NCI-H1105 treated with DMSO at 0.1 percent for 48 hours (cell line): ENCODE data around the gene CAMKMT.

ENCODE experiments used
- DNase-seq: peaks from one replicate; lab custom pipeline; 2025; lab: John Stamatoyannopoulos, UW

The CAMKMT gene

GRCh38 chr2:44801841-44802776 is 440.4 kb downstream of the CAMKMT start:
- no peak for DNase-seq

- DNase-seq: no peak
Measured at GRCh38 chr2:44802777-44803424, 441.2 kb downstream of the CAMKMT start.

DNA sequence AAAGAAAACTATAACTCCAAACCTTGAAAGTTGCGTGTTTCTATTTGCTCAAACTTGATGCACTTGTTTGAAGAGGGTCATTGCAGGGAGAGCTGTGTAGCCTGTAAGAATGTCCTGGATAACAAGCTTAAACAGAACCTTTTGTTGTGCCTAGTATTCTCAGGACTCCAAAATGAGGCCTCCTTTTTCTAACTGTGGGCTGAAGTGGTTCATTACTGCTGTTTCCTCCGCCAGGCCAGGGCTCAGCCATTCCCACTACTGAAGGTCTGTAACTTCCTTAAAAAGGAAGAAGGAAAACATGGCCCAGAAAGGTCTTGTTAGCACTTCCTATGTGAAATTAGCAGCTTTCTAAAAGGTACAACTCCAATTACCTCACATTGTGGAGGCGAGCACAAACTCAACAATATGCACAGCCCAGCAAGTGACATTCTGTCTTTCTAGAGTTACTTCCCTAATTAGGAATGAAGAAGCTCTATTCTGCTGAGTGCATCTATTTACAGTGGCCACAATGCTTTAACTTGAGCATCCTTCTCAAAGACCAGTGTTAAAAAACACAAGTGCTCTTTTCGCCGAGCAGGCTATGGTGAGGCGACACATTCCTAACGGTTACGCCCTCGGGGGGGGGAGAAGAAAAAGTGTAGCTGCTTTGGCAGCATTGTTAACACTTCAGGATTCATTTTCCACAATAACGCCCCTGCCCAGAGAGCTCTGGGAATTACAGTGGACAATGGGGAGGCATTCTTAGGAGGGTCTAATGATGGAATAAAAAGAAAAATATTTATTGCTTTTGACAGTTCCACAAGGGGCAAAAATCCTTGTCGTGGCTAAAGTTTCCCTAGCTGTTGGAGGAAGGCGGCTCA is 442.9 kb downstream of the CAMKMT start:
- no peak for DNase-seq

DNA sequence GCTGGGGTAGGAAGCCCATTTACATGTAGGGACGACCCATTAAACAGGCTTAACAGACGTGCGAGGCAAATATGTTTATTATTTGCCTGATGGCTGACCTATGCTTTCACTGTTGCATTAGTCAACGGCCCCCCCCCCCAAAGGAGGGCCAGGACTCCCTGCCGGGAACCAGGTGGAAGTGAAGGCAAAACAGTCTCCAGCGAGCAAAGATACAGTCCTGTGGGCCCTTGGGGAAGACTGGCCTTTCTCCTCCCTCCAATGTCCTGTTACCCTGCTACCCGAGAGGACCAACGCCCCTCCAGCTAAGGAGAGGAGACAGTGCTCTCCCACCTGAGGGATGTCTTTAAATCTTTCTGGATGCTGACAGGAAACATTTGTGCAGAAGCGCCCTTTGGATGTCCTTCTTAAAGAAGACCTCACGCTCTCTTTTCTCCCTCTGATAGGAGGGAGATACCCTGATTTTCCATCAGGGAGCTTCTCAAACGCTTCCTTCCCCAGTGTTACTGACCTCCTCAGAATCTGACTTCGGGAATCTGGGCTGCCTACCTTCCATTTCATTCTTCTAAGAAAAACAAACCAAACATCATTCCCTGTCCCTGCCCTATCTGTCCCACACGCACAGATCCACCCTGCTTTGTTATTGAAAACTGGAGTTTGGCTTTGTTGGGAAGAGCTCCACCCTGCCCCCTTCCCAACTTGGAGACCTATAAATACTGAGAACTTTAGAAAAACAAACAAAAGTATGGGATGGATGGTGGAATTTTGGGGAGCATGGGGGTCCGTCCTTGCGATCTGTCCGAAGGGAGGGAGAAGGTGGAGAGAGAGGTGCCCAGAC is 443.9 kb downstream of the CAMKMT start:
- DNase-seq: no peak

DNA sequence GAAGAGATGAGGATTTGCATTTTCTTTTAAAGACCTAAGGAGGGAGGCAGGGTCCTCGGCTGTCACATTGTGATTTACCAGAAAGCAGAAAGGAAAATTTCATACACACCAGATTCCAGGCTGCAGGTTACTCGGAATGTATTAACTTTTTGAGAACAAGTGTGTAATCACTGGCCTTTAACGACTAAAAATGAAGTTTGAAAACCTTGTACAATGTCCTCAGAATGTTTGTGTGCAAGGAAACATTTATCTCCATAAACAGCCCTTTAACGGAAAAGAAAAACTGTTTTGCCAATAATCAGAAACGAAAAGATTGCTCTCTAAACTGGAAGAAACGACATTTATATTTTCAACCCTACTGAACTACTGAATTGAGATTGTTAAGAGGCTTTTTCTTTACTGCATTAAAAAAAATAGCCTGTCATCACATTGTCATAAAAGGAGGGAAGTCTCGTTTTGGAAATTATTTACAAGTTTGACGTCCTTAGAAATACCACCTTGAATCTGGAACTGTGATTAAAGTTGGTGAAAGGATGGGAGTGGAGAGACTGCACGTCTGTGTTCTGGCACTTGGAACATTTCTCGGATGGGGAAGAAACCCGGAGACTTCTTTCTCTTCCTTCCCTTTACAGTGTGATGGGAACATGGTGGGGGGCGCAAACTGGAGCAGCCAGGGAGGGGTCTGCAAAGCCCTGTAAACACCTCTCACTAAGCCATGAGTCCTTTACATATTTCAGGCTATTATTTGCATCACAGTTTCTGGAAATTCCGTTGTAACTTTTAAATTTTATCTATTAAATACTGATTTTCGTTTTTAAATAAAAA is 445.7 kb downstream of the CAMKMT start:
- no peak for DNase-seq

DNA sequence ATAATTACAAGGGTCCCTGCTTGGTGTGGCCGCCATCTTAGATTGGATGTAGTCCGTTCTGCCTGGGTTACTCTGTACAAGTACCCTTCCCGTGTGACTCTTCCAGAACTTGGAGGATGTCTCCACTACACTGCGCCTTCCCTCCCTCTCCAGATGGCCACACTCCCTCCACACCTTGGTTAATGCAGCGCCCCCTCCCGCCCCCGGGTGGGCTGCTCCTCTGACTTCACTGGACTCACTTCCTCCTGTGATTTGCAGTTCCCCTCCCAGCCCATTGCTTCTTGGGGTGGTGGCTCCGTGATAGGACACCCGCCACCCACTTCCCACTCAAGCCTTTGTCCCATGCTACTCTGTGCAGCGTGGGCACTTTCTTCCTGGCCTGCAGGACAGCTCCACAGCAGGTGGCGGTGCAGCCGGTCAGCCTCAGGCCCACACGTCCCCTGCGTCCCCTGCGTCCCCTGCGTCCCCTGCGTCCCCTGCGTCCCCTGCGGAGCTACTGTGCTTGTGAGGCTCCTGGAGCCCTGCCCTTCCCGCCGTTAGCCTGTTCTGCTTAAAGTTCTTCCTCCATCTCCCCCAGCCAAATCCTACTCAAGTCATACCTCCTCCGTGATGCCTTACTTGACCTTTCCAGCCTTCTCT is 449.3 kb downstream of the CAMKMT start:
- DNase-seq: no peak

GRCh38 chr2:44813165-44813564 is 451.4 kb downstream of the CAMKMT start:
- no peak for DNase-seq

GRCh38 chr2:44813658-44814057 is 451.9 kb downstream of the CAMKMT start:
- no peak for DNase-seq

DNA sequence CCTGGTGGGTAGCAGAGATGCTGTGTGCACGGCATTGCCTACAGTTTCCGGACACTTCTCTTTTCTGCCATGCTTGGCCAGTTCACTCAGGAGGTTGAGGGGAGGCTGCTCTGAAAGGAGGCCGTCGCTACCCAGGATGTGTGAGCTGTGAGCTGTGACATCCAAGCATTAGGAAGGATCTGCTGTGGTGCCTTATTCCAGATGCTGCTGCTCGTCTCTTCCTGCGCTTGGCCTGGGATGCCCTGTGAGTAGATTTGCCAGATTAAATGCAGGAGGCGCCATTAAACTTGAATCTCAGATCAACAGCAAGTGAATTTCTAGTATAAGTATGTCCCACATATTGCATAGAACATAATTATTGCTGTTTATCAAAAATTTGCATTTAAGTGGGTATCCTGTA is 455.5 kb downstream of the CAMKMT start:
- DNase-seq: no peak

GRCh38 chr2:44817673-44818335 is 456.1 kb downstream of the CAMKMT start:
- DNase-seq: peak; percentile 15

- DNase-seq: no peak
Measured at GRCh38 chr2:44819061-44819460, 457.3 kb downstream of the CAMKMT start.

GRCh38 chr2:44821500-44821899 is 459.8 kb downstream of the CAMKMT start:
- no peak for DNase-seq

DNA sequence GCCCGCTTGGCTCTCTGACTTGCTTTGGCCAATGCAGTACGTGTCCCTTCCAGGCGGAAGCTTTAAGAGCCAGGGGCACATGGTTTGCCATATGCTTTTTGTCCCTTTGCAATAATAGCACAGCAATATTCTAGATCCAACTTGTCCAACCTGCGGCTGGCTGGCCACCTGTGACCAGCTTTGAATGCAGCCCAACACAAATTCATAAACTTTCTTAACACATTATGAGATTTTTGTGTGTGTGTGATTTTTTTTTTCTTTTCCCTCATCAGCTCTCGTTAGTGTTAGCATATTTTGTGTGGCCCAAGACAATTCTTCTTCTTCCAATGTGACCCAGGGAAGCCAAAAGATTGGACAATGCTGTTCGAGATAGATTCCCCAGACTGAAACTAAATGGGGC is 460.4 kb downstream of the CAMKMT start:
- DNase-seq: no peak
